GM23248 (cell line): ENCODE results near the gene PADI2. TPM values are rescaled to one million over a fixed set of nuclear protein-coding genes. Genes with fewer than 3 reads are reported as not detected.

Source experiments
- DNase-seq: peaks from one replicate; pipeline ENCODE4 v3.0.0-alpha.2; 2015
- H2AFZ ChIP-seq: fragments of 200-600 bp; sonication (generic); 2 replicates; pipeline ENCODE4 v1.6.1; 2016; ENCODE audit warnings: antibody characterized with exemption
- H3F3A ChIP-seq: fragments of 200-600 bp; sonication (generic); 2 replicates; pipeline ENCODE4 v1.6.1; 2016; ENCODE audit warnings: mild to moderate bottlenecking, antibody characterized with exemption, mixed run types; ENCODE audit not compliant: insufficient read depth
- H3K27ac ChIP-seq: fragments of 200-600 bp; sonication (generic); 2 replicates; pipeline ENCODE4 v1.5.1; 2016; ENCODE audit warnings: mild to moderate bottlenecking
- H3K27me3 ChIP-seq: fragments of 200-600 bp; sonication (generic); replicated peaks from 2 replicates; pipeline ENCODE4 v1.6.1; 2016; ENCODE audit warnings: mild to moderate bottlenecking; ENCODE audit not compliant: insufficient read depth
- H3K36me3 ChIP-seq: fragments of 200-600 bp; sonication (generic); 2 replicates; pipeline ENCODE4 v1.6.1; 2016; ENCODE audit warnings: low read depth, mild to moderate bottlenecking
- H3K4me1 ChIP-seq: fragments of 200-600 bp; sonication (generic); 2 replicates; pipeline ENCODE4 v1.6.1; 2016; ENCODE audit warnings: mild to moderate bottlenecking; ENCODE audit not compliant: insufficient read depth
- H3K4me2 ChIP-seq: fragments of 200-600 bp; sonication (generic); one replicate; pipeline ENCODE4 v1.6.1; 2016; ENCODE audit warnings: mild to moderate bottlenecking; ENCODE audit not compliant: unreplicated experiment
- H3K4me3 ChIP-seq: fragments of 200-600 bp; sonication (generic); 2 replicates; pipeline ENCODE4 v1.5.1; 2016; ENCODE audit warnings: mild to moderate bottlenecking
- H3K79me2 ChIP-seq: fragments of 200-600 bp; sonication (generic); 2 replicates; pipeline ENCODE4 v1.6.1; 2016; ENCODE audit warnings: mild to moderate bottlenecking; ENCODE audit not compliant: insufficient read depth
- H3K9ac ChIP-seq: fragments of 200-600 bp; sonication (generic); 2 replicates; pipeline ENCODE4 v1.6.1; 2016; ENCODE audit warnings: mild to moderate bottlenecking
- H3K9me2 ChIP-seq: fragments of 200-600 bp; sonication (generic); 2 replicates; pipeline ENCODE4 v1.6.1; 2016; ENCODE audit warnings: mixed run types, mild to moderate bottlenecking, moderate library complexity; ENCODE audit not compliant: insufficient read depth
- H3K9me3 ChIP-seq: fragments of 200-600 bp; sonication (generic); one replicate; pipeline ENCODE4 v1.6.1; 2017; ENCODE audit warnings: low read depth
- H4K20me1 ChIP-seq: fragments of 200-600 bp; sonication (generic); 2 replicates; pipeline ENCODE4 v1.6.0; 2016; ENCODE audit not compliant: insufficient read depth
- EZH2 ChIP-seq: fragments of 200-600 bp; sonication (generic); IDR thresholded peaks from 2 replicates; pipeline ENCODE4 v1.6.1; 2018; ENCODE audit warnings: antibody characterized with exemption, mild to moderate bottlenecking; ENCODE audit not compliant: insufficient read depth, poor library complexity, severe bottlenecking
- EZH2phosphoT487 ChIP-seq: fragments of 200-600 bp; sonication (generic); IDR thresholded peaks from 2 replicates; pipeline ENCODE4 v1.6.1; 2018; ENCODE audit warnings: antibody characterized with exemption, moderate library complexity, mild to moderate bottlenecking, low read depth; ENCODE audit not compliant: insufficient read depth
- WGBS, 2 experiments: methylation state at CpG; one replicate each; pipeline ENCODE4 v1.1.6; 2015 to 2017; ENCODE audit warnings: low lambda C conversion rate in 2 of 2, low coverage in 1 of 2; ENCODE audit errors: missing lambda C conversion rate in 2 of 2; 5-methylcytosine and 5-hydroxymethylcytosine counted together
- in situ Hi-C: fragments of 300-500 bp; cut with MboI; formaldehyde crosslinking; loops from 2 replicates; pipeline ENCODE4 v1.15.0; 2020
- polyA plus RNA-seq: library from polyadenylated mRNA; unstranded; fragments of >200 nt; fragmentation: Nextera tagmentation; extraction: Ambion mirVana; gene quantifications from 2 replicates; pipeline ENCODE4 v1.2.1, GENCODE V29; 2016
- total RNA-seq: library from RNA; depleted of rRNA; stranded (reverse); fragments of >200 nt; shearing (Covaris generic); gene quantifications from 2 replicates; pipeline ENCODE4 v1.2.3, GENCODE V29; 2014

The PADI2 gene
- total and polyA plus RNA-seq, 2 experiments from 2014 or later = 0.11 to 0.22 TPM

- Histone ChIP-seq H3K9me3 (no peaks in the 10 kb centered on the region), H3K9me2 (no peaks in the 10 kb centered on the region), H4K20me1 (no peaks in the 10 kb centered on the region), H2AFZ (no peak overlapping the region), H3K4me3 (no peak overlapping the region), H3K79me2 (no peaks in the 10 kb centered on the region), H3K4me2 (no peak overlapping the region), H3F3A (peaks cover 7% of the 10 kb centered on the region; the same call in 1 of the 2 replicates), H3K27ac (no peak overlapping the region), H3K36me3 (no peaks in the 10 kb centered on the region), H3K9ac (no peak overlapping the region), H3K27me3 (peaks cover 14% of the 10 kb centered on the region), H3K4me1 (peaks cover 12% of the 10 kb centered on the region)
- peak; percentile 41 for DNase-seq
- in situ Hi-C loops = no loop called here
- TF ChIP-seq EZH2 (no peak), EZH2phosphoT487 (no peak)
- WGBS, 2 experiments = 70 to 73% methylated on average over 9 of the region's 9 CpGs
Measured at GRCh38 chr1:17122521-17123164, 3.4 kb upstream of the PADI2 start.

GRCh38 chr1:17121881-17122280, 2.6 kb upstream of the PADI2 start:
- Histone ChIP-seq H3K9ac (no peak overlapping the region), H3K4me2 (no peak overlapping the region), H3K4me1 (peaks cover 7% of the 10 kb centered on the region; the same call in 1 of the 2 replicates), H3F3A (no peaks in the 10 kb centered on the region), H2AFZ (no peak overlapping the region), H3K79me2 (no peaks in the 10 kb centered on the region), H4K20me1 (no peaks in the 10 kb centered on the region), H3K27ac (no peak overlapping the region), H3K4me3 (no peak overlapping the region), H3K9me2 (no peaks in the 10 kb centered on the region), H3K27me3 (peaks cover 17% of the 10 kb centered on the region), H3K9me3 (no peaks in the 10 kb centered on the region), H3K36me3 (no peaks in the 10 kb centered on the region)
- peak; percentile 52 for DNase-seq
- TF ChIP-seq EZH2phosphoT487 = no peak
- no peak for TF ChIP-seq EZH2
- in situ Hi-C loops = no loop called here
- 70 to 71% methylated on average over 8 of the region's 8 CpGs for WGBS, 2 experiments

- no peaks in the 10 kb centered on the region for H3K79me2 ChIP-seq
- peaks cover 23% of the 10 kb centered on the region for H3K27me3 ChIP-seq
- H3K27ac ChIP-seq = no peak overlapping the region
- TF ChIP-seq EZH2 (no peak), EZH2phosphoT487 (no peak)
- H3K9ac ChIP-seq = no peak overlapping the region
- H3K36me3 ChIP-seq = no peaks in the 10 kb centered on the region
- no peak for DNase-seq
- no peaks in the 10 kb centered on the region for H3K9me2 ChIP-seq
- no peak overlapping the region for H3K4me3 ChIP-seq
- in situ Hi-C loops = no loop called here
- peaks cover 6% of the 10 kb centered on the region; the same call in 1 of the 2 replicates for H3K4me1 ChIP-seq
- H3K9me3 ChIP-seq = no peaks in the 10 kb centered on the region
- no peaks in the 10 kb centered on the region for H4K20me1 ChIP-seq
- H2AFZ ChIP-seq = no peak overlapping the region
- no peak overlapping the region for H3K4me2 ChIP-seq
- 90% methylated on average over 23 of the region's 23 CpGs for WGBS, 2 experiments
- no peaks in the 10 kb centered on the region for H3F3A ChIP-seq
Measured at GRCh38 chr1:17120962-17121837, 1.9 kb upstream of the PADI2 start.

- H3K4me1 ChIP-seq = 0 out of 2 replicates have a peak, but pooled peaks cover 3% of the 10 kb centered on the region
- H3K36me3 ChIP-seq = no peaks in the 10 kb centered on the region
- H3F3A ChIP-seq = no peaks in the 10 kb centered on the region
- no peaks in the 10 kb centered on the region for H4K20me1 ChIP-seq
- no peaks in the 10 kb centered on the region for H3K79me2 ChIP-seq
- DNase-seq = no peak
- H3K9me3 ChIP-seq = no peaks in the 10 kb centered on the region
- H3K4me2 ChIP-seq = no peak overlapping the region
- H3K9ac ChIP-seq = no peak overlapping the region
- H3K4me3 ChIP-seq = no peak overlapping the region
- in situ Hi-C loops = no loop called here
- no peak for TF ChIP-seq EZH2
- no peak for TF ChIP-seq EZH2phosphoT487
- no peak overlapping the region for H2AFZ ChIP-seq
- peaks cover 23% of the 10 kb centered on the region for H3K27me3 ChIP-seq
- WGBS, 2 experiments = 87 to 97% methylated on average over 4 to 5 of the region's 5 CpGs
- no peaks in the 10 kb centered on the region for H3K9me2 ChIP-seq
- H3K27ac ChIP-seq = no peak overlapping the region
Measured at GRCh38 chr1:17120481-17120877, 1.2 kb upstream of the PADI2 start.
